Lower leg skin (tissue), 3 donors: ENCODE results near the gene IFI35.

Experiments used
- CTCF ChIP-seq, 3 donors: fragments of 450-650 bp; IDR thresholded peaks; one replicate each; pipeline ENCODE4 v1.5.1; 2016; ENCODE audit warnings: antibody characterized with exemption in 3 of 3, mild to moderate bottlenecking in 3 of 3, moderate library complexity in 2 of 3
- POLR2A ChIP-seq, 2 donors: fragments of 450-650 bp; IDR thresholded peaks; one replicate each; pipeline ENCODE4 v1.6.1; 2016 to 2017; ENCODE audit warnings: antibody characterized with exemption in 2 of 2, mild to moderate bottlenecking in 1 of 2, moderate library complexity in 1 of 2

- TF ChIP-seq CTCF (IDR thresholded peaks at IDR 0.05): no peak
- no peak for TF ChIP-seq POLR2A (IDR thresholded peaks at IDR 0.05)
These were observed 25.7 kb upstream of the IFI35 start for GRCh38 chr17:42980766-42981397.
